PC-9 (cell line): ENCODE results near the gene RBM15.

Experiments
- EZH2 ChIP-seq: fragments of 200-600 bp; sonication (generic); IDR thresholded peaks from 2 replicates; pipeline ENCODE4 v1.8.0; 2017; ENCODE audit warnings: antibody characterized with exemption, low read depth
- TF ChIP-seq, protein P1 (sequence below): fragments of 200-600 bp; sonication (generic); conservative IDR thresholded peaks from 2 replicates; pipeline ENCODE4 v1.6.1; 2017; ENCODE audit warnings: mixed run types, antibody characterized with exemption, mild to moderate bottlenecking, moderate library complexity

DNA sequence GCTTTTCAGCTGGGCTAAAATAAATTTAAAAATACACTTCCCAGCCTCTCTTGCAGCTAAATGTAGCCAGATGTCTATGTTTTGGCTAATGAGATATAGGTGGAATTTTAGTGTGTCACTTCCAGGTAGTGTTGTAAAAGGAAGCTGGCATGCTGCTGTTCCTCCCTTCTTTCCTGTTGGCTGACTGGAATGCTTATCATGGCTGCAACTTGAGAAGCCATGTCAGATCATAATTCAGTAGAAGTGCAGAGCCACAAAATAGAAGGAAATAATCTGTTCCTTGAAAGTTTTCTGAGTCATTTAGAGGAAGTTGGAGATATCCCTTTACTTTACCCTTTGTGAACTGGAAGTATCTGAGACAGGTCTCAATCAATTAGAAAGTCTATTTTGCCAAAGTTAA is 10.9 kb upstream of the RBM15 start:
- TF ChIP-seq, protein P1, sequence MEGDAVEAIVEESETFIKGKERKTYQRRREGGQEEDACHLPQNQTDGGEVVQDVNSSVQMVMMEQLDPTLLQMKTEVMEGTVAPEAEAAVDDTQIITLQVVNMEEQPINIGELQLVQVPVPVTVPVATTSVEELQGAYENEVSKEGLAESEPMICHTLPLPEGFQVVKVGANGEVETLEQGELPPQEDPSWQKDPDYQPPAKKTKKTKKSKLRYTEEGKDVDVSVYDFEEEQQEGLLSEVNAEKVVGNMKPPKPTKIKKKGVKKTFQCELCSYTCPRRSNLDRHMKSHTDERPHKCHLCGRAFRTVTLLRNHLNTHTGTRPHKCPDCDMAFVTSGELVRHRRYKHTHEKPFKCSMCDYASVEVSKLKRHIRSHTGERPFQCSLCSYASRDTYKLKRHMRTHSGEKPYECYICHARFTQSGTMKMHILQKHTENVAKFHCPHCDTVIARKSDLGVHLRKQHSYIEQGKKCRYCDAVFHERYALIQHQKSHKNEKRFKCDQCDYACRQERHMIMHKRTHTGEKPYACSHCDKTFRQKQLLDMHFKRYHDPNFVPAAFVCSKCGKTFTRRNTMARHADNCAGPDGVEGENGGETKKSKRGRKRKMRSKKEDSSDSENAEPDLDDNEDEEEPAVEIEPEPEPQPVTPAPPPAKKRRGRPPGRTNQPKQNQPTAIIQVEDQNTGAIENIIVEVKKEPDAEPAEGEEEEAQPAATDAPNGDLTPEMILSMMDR = no peak
- no peak for TF ChIP-seq EZH2
